Activated CD4-positive, alpha-beta T cell treated with anti-CD3 and anti-CD28 coated beads for 36 hours (primary cell): ENCODE data around the gene AK5. TPM values are rescaled to one million over a fixed set of nuclear protein-coding genes. Genes with fewer than 3 reads are reported as not detected.

Source experiments
- ATAC-seq: fragments of 200-7000 bp; cut with Tn5 transposase; one replicate; pipeline ENCODE4 v1.10.0; 2021; ENCODE audit warnings: mild to moderate bottlenecking, moderate library complexity
- CTCF ChIA-PET: fragments of 350-600 bp; sonication (Branson Sonifier 250); formaldehyde crosslinking; loops from one replicate; lab custom pipeline; 2021; ENCODE audit warnings: antibody characterized with exemption; lab: Charles Lee
- POLR2A ChIA-PET: fragments of 350-600 bp; sonication (Branson Sonifier 250); formaldehyde crosslinking; loops from one replicate; lab custom pipeline; 2021; ENCODE audit warnings: antibody characterized with exemption, inconsistent platforms; lab: Charles Lee
- DNase-seq: peaks from one replicate; pipeline ENCODE4 v3.0.0-alpha.2; 2020
- H3K27ac Mint-ChIP-seq: one replicate; pipeline ENCODE4 v1.8.0; 2021; ENCODE audit warnings: mixed read lengths
- H3K27me3 Mint-ChIP-seq: one replicate; pipeline ENCODE4 v1.8.0; 2021; ENCODE audit warnings: mixed read lengths
- H3K36me3 Mint-ChIP-seq: one replicate; pipeline ENCODE4 v1.8.0; 2021; ENCODE audit warnings: low read depth, mixed read lengths
- H3K4me1 Mint-ChIP-seq: one replicate; pipeline ENCODE4 v1.8.0; 2021; ENCODE audit warnings: mixed read lengths
- H3K4me3 Mint-ChIP-seq: one replicate; pipeline ENCODE4 v1.8.0; 2021; ENCODE audit warnings: mild to moderate bottlenecking, moderate library complexity, mixed read lengths
- H3K9me3 Mint-ChIP-seq: one replicate; pipeline ENCODE4 v1.8.0; 2021; ENCODE audit warnings: low read depth, mixed read lengths
- intact Hi-C, 2 experiments: fragments of 100-400 bp; cut with DNase I in 1 of 2; cut with micrococcal nuclease in 1 of 2; formaldehyde crosslinking; loops; one replicate each; pipeline versions ENCODE4 v1.14.2 to v1.15.1; 2022 to 2024; cut with DNase I, micrococcal nuclease
- total RNA-seq, 2 experiments: library from RNA; stranded (reverse); gene quantifications; one replicate each; pipeline ENCODE4 v1.2.3, GENCODE V29; 2021

Gene AK5
- total RNA-seq, 2 experiments from 2014 or later: 9.9 TPM

GRCh38 chr1:77316966-77317365 lies 35.1 kb downstream of the AK5 start:
- H3K9me3 Mint-ChIP-seq: no peaks in the 10 kb centered on the region
- ATAC-seq (no peak), DNase-seq (no peak)
- H3K27ac Mint-ChIP-seq: no peak overlapping the region
- intact Hi-C loops: loop anchor here (10.0 kb wide), 2 partner anchors 162 to 368 kb away; partner anchors contain the start of gene ZZZ3 (in 1 of the 2)
- H3K27me3 Mint-ChIP-seq: no peaks in the 10 kb centered on the region
- peaks cover 10% of the 10 kb centered on the region for H3K36me3 Mint-ChIP-seq
- no peak overlapping the region for H3K4me3 Mint-ChIP-seq
- POLR2A ChIA-PET: no interaction called here
- CTCF ChIA-PET: interaction anchor here (0.6 kb wide), 1 partner anchor 74 kb away, joined by 3 read pairs; no protein-coding TSS in a partner anchor
- H3K4me1 Mint-ChIP-seq: peaks cover 19% of the 10 kb centered on the region

GRCh38 chr1:77319036-77319705 lies 37.4 kb downstream of the AK5 start:
- no peak overlapping the region for H3K4me3 Mint-ChIP-seq
- no peak for ATAC-seq
- no peaks in the 10 kb centered on the region for H3K9me3 Mint-ChIP-seq
- CTCF ChIA-PET: no interaction called here
- no peak for DNase-seq
- H3K36me3 Mint-ChIP-seq: peaks cover 5% of the 10 kb centered on the region
- peaks cover 10% of the 10 kb centered on the region for H3K4me1 Mint-ChIP-seq
- intact Hi-C loops: loop anchor here (10.0 kb wide), 2 partner anchors 164 to 366 kb away; partner anchors contain the start of gene ZZZ3 (in 1 of the 2)
- POLR2A ChIA-PET: no interaction called here
- H3K27ac Mint-ChIP-seq: no peak overlapping the region
- no peaks in the 10 kb centered on the region for H3K27me3 Mint-ChIP-seq

- no peak overlapping the region for H3K4me3 Mint-ChIP-seq
- CTCF ChIA-PET: interaction anchor here (0.7 to 1.4 kb wide), 2 partner anchors 9 to 47 kb away, joined by 4 to 5 read pairs; no protein-coding TSS in a partner anchor
- POLR2A ChIA-PET: no interaction called here
- peaks cover 10% of the 10 kb centered on the region for H3K36me3 Mint-ChIP-seq
- no peak for ATAC-seq
- intact Hi-C loops: no loop called here
- H3K4me1 Mint-ChIP-seq: peaks cover 10% of the 10 kb centered on the region
- H3K27me3 Mint-ChIP-seq: no peaks in the 10 kb centered on the region
- H3K27ac Mint-ChIP-seq: no peak overlapping the region
- no peaks in the 10 kb centered on the region for H3K9me3 Mint-ChIP-seq
- no peak for DNase-seq
Measured at GRCh38 chr1:77322061-77322900, 40.5 kb downstream of the AK5 start.

- POLR2A ChIA-PET: no interaction called here
Measured at GRCh38 chr1:77333501-77333900, 51.7 kb downstream of the AK5 start.

GRCh38 chr1:77336729-77337128 lies 54.9 kb downstream of the AK5 start:
- DNase-seq: no peak
- ATAC-seq: no peak
- intact Hi-C loops: no loop called here
- no peak overlapping the region for H3K27ac Mint-ChIP-seq
- peaks cover 5% of the 10 kb centered on the region for H3K4me1 Mint-ChIP-seq
- no peak overlapping the region for H3K4me3 Mint-ChIP-seq
- peaks cover 17% of the 10 kb centered on the region for H3K36me3 Mint-ChIP-seq
- no peaks in the 10 kb centered on the region for H3K27me3 Mint-ChIP-seq
- ChIA-PET POLR2A (no interaction called here), CTCF (interaction anchor here (0.7 to 1.4 kb wide), 3 partner anchors 9 to 138 kb away, joined by 3 to 6 read pairs (median 3); no protein-coding TSS in a partner anchor)
- H3K9me3 Mint-ChIP-seq: peaks cover 14% of the 10 kb centered on the region

More at GRCh38 chr1:77333501-77333900, 51.7 kb downstream of the AK5 start:
- Mint-ChIP-seq H3K4me3 (no peak overlapping the region), H3K27ac (no peak overlapping the region), H3K4me1 (peaks cover 8% of the 10 kb centered on the region), H3K36me3 (peaks cover 11% of the 10 kb centered on the region), H3K9me3 (peaks cover 14% of the 10 kb centered on the region), H3K27me3 (no peaks in the 10 kb centered on the region)
- no peak for DNase-seq
- intact Hi-C loops: no loop called here
- CTCF ChIA-PET: no interaction called here
- no peak for ATAC-seq

- ChIA-PET POLR2A (interaction anchor here (0.6 kb wide), 1 partner anchor 1178 kb away, joined by 3 read pairs; no protein-coding TSS in a partner anchor), CTCF (interaction anchor here (0.7 kb wide), 1 partner anchor 32 kb away, joined by 3 read pairs; no protein-coding TSS in a partner anchor)
- intact Hi-C loops: no loop called here
- H3K4me3 Mint-ChIP-seq: no peak overlapping the region
- H3K27ac Mint-ChIP-seq: no peak overlapping the region
- H3K27me3 Mint-ChIP-seq: no peaks in the 10 kb centered on the region
- no peak for DNase-seq
- peaks cover 5% of the 10 kb centered on the region for H3K4me1 Mint-ChIP-seq
- ATAC-seq: no peak
- peaks cover 12% of the 10 kb centered on the region for H3K36me3 Mint-ChIP-seq
- peaks cover 9% of the 10 kb centered on the region for H3K9me3 Mint-ChIP-seq
Measured at GRCh38 chr1:77339326-77339725, 57.5 kb downstream of the AK5 start.

GRCh38 chr1:77341195-77341594 lies 59.4 kb downstream of the AK5 start:
- Mint-ChIP-seq H3K27ac (no peak overlapping the region), H3K27me3 (no peaks in the 10 kb centered on the region), H3K36me3 (peaks cover 9% of the 10 kb centered on the region), H3K4me3 (no peak overlapping the region), H3K4me1 (peaks cover 5% of the 10 kb centered on the region), H3K9me3 (no peaks in the 10 kb centered on the region)
- ATAC-seq (no peak), DNase-seq (no peak)
- ChIA-PET CTCF (no interaction called here), POLR2A (no interaction called here)
- intact Hi-C loops: no loop called here

- no peak overlapping the region for H3K27ac Mint-ChIP-seq
- H3K4me1 Mint-ChIP-seq: peaks cover 17% of the 10 kb centered on the region
- ChIA-PET CTCF (no interaction called here), POLR2A (no interaction called here)
- H3K27me3 Mint-ChIP-seq: no peaks in the 10 kb centered on the region
- intact Hi-C loops: no loop called here
- DNase-seq (no peak), ATAC-seq (no peak)
- no peak overlapping the region for H3K4me3 Mint-ChIP-seq
- H3K36me3 Mint-ChIP-seq: peaks cover 13% of the 10 kb centered on the region
- H3K9me3 Mint-ChIP-seq: no peaks in the 10 kb centered on the region
Measured at GRCh38 chr1:77342745-77343144, 60.9 kb downstream of the AK5 start.

- H3K27ac Mint-ChIP-seq: peak overlapping the region; percentile 27
- intact Hi-C loops: no loop called here
- no peak overlapping the region for H3K4me3 Mint-ChIP-seq
- H3K9me3 Mint-ChIP-seq: peaks cover 2% of the 10 kb centered on the region
- ChIA-PET POLR2A (interaction anchor here (0.6 kb wide), 1 partner anchor 11 kb away, joined by 7 read pairs; no protein-coding TSS in a partner anchor), CTCF (interaction anchor here (1.4 kb wide), 1 partner anchor 115 kb away, joined by 4 read pairs; no protein-coding TSS in a partner anchor)
- H3K4me1 Mint-ChIP-seq: peaks cover 23% of the 10 kb centered on the region
- ATAC-seq (peak; percentile 94), DNase-seq (peak; percentile 60)
- H3K36me3 Mint-ChIP-seq: peaks cover 6% of the 10 kb centered on the region
- no peaks in the 10 kb centered on the region for H3K27me3 Mint-ChIP-seq
Measured at GRCh38 chr1:77347646-77348045, 65.8 kb downstream of the AK5 start.

- CTCF ChIA-PET: interaction anchor here (0.8 to 1.4 kb wide), 2 partner anchors 105 to 114 kb away, joined by 3 to 4 read pairs; no protein-coding TSS in a partner anchor
- peaks cover 26% of the 10 kb centered on the region for H3K4me1 Mint-ChIP-seq
- H3K27ac Mint-ChIP-seq: no peak overlapping the region
- no peak for DNase-seq
- POLR2A ChIA-PET: no interaction called here
- H3K27me3 Mint-ChIP-seq: no peaks in the 10 kb centered on the region
- no peak for ATAC-seq
- H3K4me3 Mint-ChIP-seq: no peak overlapping the region
- intact Hi-C loops: no loop called here
- H3K9me3 Mint-ChIP-seq: peaks cover 2% of the 10 kb centered on the region
- H3K36me3 Mint-ChIP-seq: peaks cover 6% of the 10 kb centered on the region
Measured at GRCh38 chr1:77348549-77348948, 66.7 kb downstream of the AK5 start.

- no peak for DNase-seq
- no peak for ATAC-seq
- H3K4me1 Mint-ChIP-seq: peaks cover 30% of the 10 kb centered on the region
- H3K27ac Mint-ChIP-seq: no peak overlapping the region
- POLR2A ChIA-PET: no interaction called here
- no peaks in the 10 kb centered on the region for H3K27me3 Mint-ChIP-seq
- H3K36me3 Mint-ChIP-seq: peaks cover 5% of the 10 kb centered on the region
- H3K4me3 Mint-ChIP-seq: no peak overlapping the region
- peaks cover 2% of the 10 kb centered on the region for H3K9me3 Mint-ChIP-seq
- CTCF ChIA-PET: no interaction called here
- intact Hi-C loops: no loop called here
Measured at GRCh38 chr1:77349275-77349674, 67.5 kb downstream of the AK5 start.
